CD14-positive monocyte (primary cell): ENCODE data around the gene ARHGEF11. TPM values are rescaled to one million over a fixed set of nuclear protein-coding genes. Genes with fewer than 3 reads are reported as not detected.

ENCODE experiments used
- DNase-seq, 3 donors: peaks; one replicate each; pipeline ENCODE4 v3.0.0-alpha.2; 2011 to 2022
- H2AFZ ChIP-seq: 2 replicates; pipeline ENCODE4 v1.6.0; 2012; ENCODE audit warnings: mild to moderate bottlenecking, low read depth, low read length, inconsistent platforms; ENCODE audit not compliant: insufficient read depth, poor library complexity, severe bottlenecking
- H3K27ac ChIP-seq, 2 donors: 1 replicate in 1 of 2; 2 replicates in 1 of 2; pipeline ENCODE4 v1.5.1; 2012 to 2013; ENCODE audit warnings: low read length in 2 of 2, control low read depth in 1 of 2, inconsistent platforms in 1 of 2, low read depth in 1 of 2, mild to moderate bottlenecking in 1 of 2
- H3K27me3 ChIP-seq, 2 donors: one replicate each; pipeline versions ENCODE4 v1.6.0 to v1.6.1; 2011 to 2013; ENCODE audit warnings: low read length in 2 of 2; ENCODE audit not compliant: control insufficient read depth in 2 of 2, insufficient read depth in 2 of 2
- H3K36me3 ChIP-seq, 2 donors: replicated peaks in 1 of 2; 1 replicate in 1 of 2; 2 replicates in 1 of 2; pipeline versions ENCODE4 v1.5.1 to v1.6.1; 2012 to 2013; ENCODE audit warnings: low read length in 2 of 2, control low read depth in 1 of 2, inconsistent platforms in 1 of 2, mild to moderate bottlenecking in 1 of 2; ENCODE audit not compliant: insufficient read depth in 2 of 2, control insufficient read depth in 1 of 2
- H3K4me1 ChIP-seq, 2 donors: 1 replicate in 1 of 2; 2 replicates in 1 of 2; pipeline versions ENCODE4 v1.5.1 to v1.6.1; 2012 to 2013; ENCODE audit warnings: low read length in 2 of 2, control low read depth in 1 of 2, inconsistent platforms in 1 of 2, mild to moderate bottlenecking in 1 of 2, moderate library complexity in 1 of 2; ENCODE audit not compliant: insufficient read depth in 2 of 2, control insufficient read depth in 1 of 2
- H3K4me2 ChIP-seq: replicated peaks from 2 replicates; pipeline ENCODE3; 2012; ENCODE audit warnings: low read length, moderate library complexity, mild to moderate bottlenecking; ENCODE audit not compliant: poor library complexity, severe bottlenecking; ENCODE audit errors: extremely low read depth
- H3K4me3 ChIP-seq, 3 experiments: fragments of 200-600 bp in 1 of 3; sonication (generic) in 1 of 3; replicated peaks in 1 of 3; 1 replicate in 2 of 3; 2 replicates in 1 of 3; pipeline ENCODE4 v1.5.1; 2011 to 2013; ENCODE audit warnings: low read length in 3 of 3, mild to moderate bottlenecking in 3 of 3, control low read depth in 2 of 3, low read depth in 2 of 3, inconsistent platforms in 1 of 3, moderate library complexity in 1 of 3
- H3K79me2 ChIP-seq: 2 replicates; pipeline ENCODE4 v1.6.0; 2012; ENCODE audit warnings: mild to moderate bottlenecking, control low read depth, inconsistent platforms, low read length, moderate library complexity; ENCODE audit not compliant: insufficient read depth
- H3K9ac ChIP-seq: 2 replicates; pipeline ENCODE4 v1.6.0; 2017; ENCODE audit warnings: low read length, mild to moderate bottlenecking; ENCODE audit not compliant: insufficient read depth, poor library complexity, severe bottlenecking
- H3K9me3 ChIP-seq, 2 donors: replicated peaks in 1 of 2; 1 replicate in 1 of 2; 2 replicates in 1 of 2; pipeline versions ENCODE4 v1.5.1 to v1.6.1; 2012 to 2013; ENCODE audit warnings: low read length in 2 of 2, control low read depth in 1 of 2; ENCODE audit not compliant: control insufficient read depth in 1 of 2, insufficient read depth in 1 of 2
- H4K20me1 ChIP-seq: 2 replicates; pipeline ENCODE4 v1.6.0; 2012; ENCODE audit warnings: mild to moderate bottlenecking, low read length, control low read depth, moderate library complexity; ENCODE audit not compliant: insufficient read depth
- H3K27ac Mint-ChIP-seq, 7 donors: one replicate each; pipeline ENCODE4 v1.8.0; 2020; ENCODE audit warnings: mild to moderate bottlenecking in 7 of 7, mixed read lengths in 7 of 7, moderate library complexity in 6 of 7, inconsistent platforms in 2 of 7
- H3K27me3 Mint-ChIP-seq, 3 donors: one replicate each; pipeline ENCODE4 v1.8.0; 2021 to 2022; ENCODE audit warnings: low read depth in 3 of 3, mild to moderate bottlenecking in 3 of 3, mixed read lengths in 3 of 3, moderate library complexity in 3 of 3, inconsistent platforms in 1 of 3
- H3K36me3 Mint-ChIP-seq, 2 donors: one replicate each; pipeline ENCODE4 v1.8.0; 2020; ENCODE audit warnings: mixed read lengths in 2 of 2, inconsistent platforms in 1 of 2, mild to moderate bottlenecking in 1 of 2
- H3K4me1 Mint-ChIP-seq: one replicate; pipeline ENCODE4 v1.8.0; 2020; ENCODE audit warnings: mild to moderate bottlenecking, mixed read lengths
- H3K4me3 Mint-ChIP-seq, 2 donors: one replicate each; pipeline ENCODE4 v1.8.0; 2020; ENCODE audit warnings: mild to moderate bottlenecking in 2 of 2, mixed read lengths in 2 of 2, moderate library complexity in 1 of 2
- H3K9me3 Mint-ChIP-seq, 7 donors: one replicate each; pipeline ENCODE4 v1.8.0; 2020 to 2022; ENCODE audit warnings: mixed read lengths in 7 of 7, mild to moderate bottlenecking in 6 of 7, moderate library complexity in 6 of 7, inconsistent platforms in 2 of 7
- WGBS: methylation state at CpG from one replicate; pipeline ENCODE4 v1.1.5; 2013; ENCODE audit warnings: missing lambda C conversion rate; ENCODE audit not compliant: insufficient coverage; 5-methylcytosine and 5-hydroxymethylcytosine counted together
- intact Hi-C, 2 donors: fragments of 100-400 bp; cut with micrococcal nuclease; formaldehyde crosslinking; loops; one replicate each; pipeline versions ENCODE4 v1.15.0 to v1.15.1; 2023
- polyA plus RNA-seq, 3 donors: library from polyadenylated mRNA; depleted of rRNA in 1 of 3; unstranded in 2 of 3; stranded (reverse) in 1 of 3; fragments of 300-500 nt in 2 of 3; fragments of >200 nt in 1 of 3; fragmentation: Illumina TruSeq in 2 of 3; gene quantifications; 1 replicate in 2 of 3; 2 replicates in 1 of 3; pipeline ENCODE4 v1.2.3, GENCODE V29; 2012 to 2021
- TF ChIP-seq, protein P1 (sequence below): fragments of 200-600 bp; IDR thresholded peaks from one replicate; pipeline ENCODE4 v1.8.0; 2022; ENCODE audit warnings: antibody characterized with exemption, mild to moderate bottlenecking

ARHGEF11 gene
- polyA plus RNA-seq, 3 donors: 17.0 to 78.5 (median 17.7) TPM

DNA sequence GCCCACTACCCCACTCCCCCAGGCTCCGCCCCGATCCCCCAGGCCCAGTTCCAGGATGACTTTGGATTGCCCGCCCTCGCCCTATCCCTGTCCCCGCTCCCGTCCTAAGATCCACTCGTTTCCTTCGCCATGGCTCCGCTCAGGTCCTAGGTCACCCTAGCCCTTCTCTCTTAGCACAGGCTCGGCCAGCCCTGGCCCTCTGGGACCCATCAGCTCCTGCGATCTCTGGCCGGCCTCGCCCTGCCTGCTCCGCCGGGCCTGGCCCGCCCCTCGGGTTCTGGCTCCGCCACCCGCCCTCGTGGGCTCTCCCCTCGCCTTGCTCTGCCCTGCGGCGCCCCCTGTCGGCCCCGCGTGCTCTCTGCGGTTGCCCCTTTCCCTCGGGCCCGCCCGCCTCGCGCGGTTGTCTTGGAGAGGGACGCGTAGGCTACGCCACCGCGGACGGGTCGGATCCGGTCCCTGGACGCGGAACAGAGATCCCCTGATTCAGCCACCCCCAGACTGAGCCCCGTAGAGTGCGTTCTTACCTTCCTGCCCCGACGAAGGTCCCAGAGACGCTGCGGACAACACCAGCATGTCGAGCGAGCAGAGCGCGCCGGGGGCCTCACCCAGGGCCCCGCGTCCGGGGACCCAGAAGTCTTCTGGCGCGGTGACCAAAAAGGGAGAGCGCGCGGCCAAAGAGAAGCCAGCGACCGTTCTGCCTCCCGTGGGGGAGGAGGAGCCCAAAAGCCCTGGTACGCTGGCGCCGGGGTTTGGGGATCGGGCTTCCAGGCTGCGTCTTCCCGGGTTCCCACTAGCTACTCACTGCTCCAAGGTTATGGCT is 125.1 kb downstream of the ARHGEF11 start, which contains the start of gene LRRC71:
TSS of gene LRRC71 (plus strand) at position 400 of the 820 bp plus-strand sequence. CDS start at position 572, 172 bp downstream.
- no peak within 1 kb of the TSS for H3K9ac ChIP-seq
- no peaks in the 10 kb centered on the region for H3K79me2 ChIP-seq
- H3K27ac ChIP-seq: no peak within 1 kb of the TSS
- peak within 1 kb of the TSS; percentile 23 for H3K4me2 ChIP-seq
- intact Hi-C loops: no loop called here
- DNase-seq: peak; percentile 16 to 48 (median 27)
- Mint-ChIP-seq H3K4me3 (peak within 1 kb of the TSS in 1 of 2 donors; percentile 88), H3K27me3 (peaks cover 70 to 80% (median 73%) of the 10 kb centered on the region in 3 donors), H3K4me1 (peaks cover 25% of the 10 kb centered on the region), H3K27ac (no peak within 1 kb of the TSS), H3K9me3 (peaks cover 0 to 26% (median 14%) of the 10 kb centered on the region in 7 donors), H3K36me3 (peaks cover 0 to 16% of the 10 kb centered on the region in 2 donors)
- no peak within 1 kb of the TSS for H2AFZ ChIP-seq
- H3K9me3 ChIP-seq: peaks cover 0 to 28% of the 10 kb centered on the region in 2 donors
- peaks cover 8 to 18% of the 10 kb centered on the region in 2 donors for H3K4me1 ChIP-seq
- H3K36me3 ChIP-seq: no peaks in the 10 kb centered on the region
- no peak within 1 kb of the TSS for H3K4me3 ChIP-seq
- WGBS: 11% methylated on average over 65 of the region's 71 CpGs
- no peaks in the 10 kb centered on the region for H4K20me1 ChIP-seq
- TF ChIP-seq, protein P1, sequence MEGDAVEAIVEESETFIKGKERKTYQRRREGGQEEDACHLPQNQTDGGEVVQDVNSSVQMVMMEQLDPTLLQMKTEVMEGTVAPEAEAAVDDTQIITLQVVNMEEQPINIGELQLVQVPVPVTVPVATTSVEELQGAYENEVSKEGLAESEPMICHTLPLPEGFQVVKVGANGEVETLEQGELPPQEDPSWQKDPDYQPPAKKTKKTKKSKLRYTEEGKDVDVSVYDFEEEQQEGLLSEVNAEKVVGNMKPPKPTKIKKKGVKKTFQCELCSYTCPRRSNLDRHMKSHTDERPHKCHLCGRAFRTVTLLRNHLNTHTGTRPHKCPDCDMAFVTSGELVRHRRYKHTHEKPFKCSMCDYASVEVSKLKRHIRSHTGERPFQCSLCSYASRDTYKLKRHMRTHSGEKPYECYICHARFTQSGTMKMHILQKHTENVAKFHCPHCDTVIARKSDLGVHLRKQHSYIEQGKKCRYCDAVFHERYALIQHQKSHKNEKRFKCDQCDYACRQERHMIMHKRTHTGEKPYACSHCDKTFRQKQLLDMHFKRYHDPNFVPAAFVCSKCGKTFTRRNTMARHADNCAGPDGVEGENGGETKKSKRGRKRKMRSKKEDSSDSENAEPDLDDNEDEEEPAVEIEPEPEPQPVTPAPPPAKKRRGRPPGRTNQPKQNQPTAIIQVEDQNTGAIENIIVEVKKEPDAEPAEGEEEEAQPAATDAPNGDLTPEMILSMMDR: peak; percentile 70
- H3K27me3 ChIP-seq: peaks cover 55 to 70% of the 10 kb centered on the region in 2 donors

DNA sequence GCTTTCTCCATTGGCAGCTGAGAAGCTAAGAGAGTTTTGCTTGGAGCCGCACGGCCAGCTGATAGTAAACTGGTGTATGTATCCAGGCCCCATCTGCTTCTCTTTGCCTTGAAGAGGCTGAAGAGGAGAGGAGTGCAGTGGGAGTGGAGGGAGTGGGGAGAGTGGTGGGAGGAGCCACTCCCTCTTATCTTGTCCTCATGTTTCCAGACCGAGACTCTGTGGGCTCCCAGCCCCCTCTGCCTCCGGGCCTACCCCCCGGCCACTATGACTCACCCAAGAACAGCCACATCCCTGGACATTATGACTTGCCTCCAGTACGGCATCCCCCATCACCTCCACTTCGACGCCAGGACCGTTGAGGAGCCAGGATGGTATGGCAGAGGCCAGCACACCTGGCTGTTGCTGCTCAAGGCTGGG is 131.1 kb downstream of the ARHGEF11 start:
- no peak overlapping the region for H3K4me3 ChIP-seq
- peaks cover 11% of the 10 kb centered on the region for H3K4me1 Mint-ChIP-seq
- DNase-seq: no peak
- peaks cover 13 to 24% (median 16%) of the 10 kb centered on the region in 3 donors for H3K27me3 Mint-ChIP-seq
- no peak overlapping the region for H3K4me2 ChIP-seq
- intact Hi-C loops: no loop called here
- H3K79me2 ChIP-seq: no peaks in the 10 kb centered on the region
- no peak overlapping the region for H2AFZ ChIP-seq
- TF ChIP-seq, protein P1: no peak
- no peaks in the 10 kb centered on the region for H3K36me3 ChIP-seq
- no peaks in the 10 kb centered on the region for H3K36me3 Mint-ChIP-seq
- H3K4me1 ChIP-seq: no peaks in the 10 kb centered on the region
- no peak overlapping the region for H3K27ac Mint-ChIP-seq
- no peak overlapping the region for H3K9ac ChIP-seq
- WGBS: 94% methylated on average over 7 of the region's 9 CpGs
- no peak overlapping the region for H3K4me3 Mint-ChIP-seq
- H3K27ac ChIP-seq: no peak overlapping the region
- peaks cover 2 to 10% of the 10 kb centered on the region in 2 donors for H3K27me3 ChIP-seq
- no peaks in the 10 kb centered on the region for H3K9me3 ChIP-seq
- H4K20me1 ChIP-seq: no peaks in the 10 kb centered on the region
- peaks cover 0 to 9% (median 4%) of the 10 kb centered on the region in 7 donors for H3K9me3 Mint-ChIP-seq
